ENCODE measurements around the gene POMT1. TPM values are rescaled to one million over a fixed set of nuclear protein-coding genes. Genes with fewer than 3 reads are reported as not detected.
A peak's percentile ranks its signal among the peaks of the same experiment; 100 is the strongest.
"Not testable (repeated sequence)": the region's sequence is repeated elsewhere in the genome, so short reads cannot be mapped to it uniquely, and the experiment has no call there.

POMT1 gene
- total RNA-seq, 1 experiment from 2014 or later: 20.9 TPM

- in situ Hi-C loops (cut with HindIII; ENCODE audit: low pct_unique_long_range_greater_than_20kb, low sequenced_read_pairs): no loop called here
- DNase-seq (ENCODE audit: low read depth, low spot score): peak; percentile 81
These were observed 28.5 kb downstream of the POMT1 start, which contains the start of gene UCK1 for GRCh38 chr9:131530920-131531832. TSS of gene UCK1 (minus strand) at chr9:131531263. CDS start at chr9:131531174, 89 bp downstream.

GRCh38 chr9:131534721-131535237 lies 32.1 kb downstream of the POMT1 start:
- DNase-seq (ENCODE audit: low read depth, low spot score): no peak
- in situ Hi-C loops (cut with HindIII; ENCODE audit: low pct_unique_long_range_greater_than_20kb, low sequenced_read_pairs): no loop called here

- in situ Hi-C loops (cut with HindIII; ENCODE audit: low pct_unique_long_range_greater_than_20kb, low sequenced_read_pairs): no loop called here
- no peak for DNase-seq (ENCODE audit: low read depth, low spot score)
These were observed 35.2 kb downstream of the POMT1 start for GRCh38 chr9:131537946-131538345.

- in situ Hi-C loops (cut with HindIII; ENCODE audit: low pct_unique_long_range_greater_than_20kb, low sequenced_read_pairs): no loop called here
- DNase-seq (ENCODE audit: low read depth, low spot score): no peak
These were observed 36.7 kb downstream of the POMT1 start for GRCh38 chr9:131539223-131539923.

- DNase-seq (ENCODE audit: low read depth, low spot score): no peak
- in situ Hi-C loops (cut with HindIII; ENCODE audit: low pct_unique_long_range_greater_than_20kb, low sequenced_read_pairs): no loop called here
These were observed 40.4 kb downstream of the POMT1 start for GRCh38 chr9:131543141-131543540.

- in situ Hi-C loops (cut with HindIII; ENCODE audit: low pct_unique_long_range_greater_than_20kb, low sequenced_read_pairs): no loop called here
- no peak for DNase-seq (ENCODE audit: low read depth, low spot score)
These were observed 42.5 kb downstream of the POMT1 start, which contains the start of gene PRRT1B for GRCh38 chr9:131545003-131545785. TSS of gene PRRT1B (plus strand) at chr9:131545523. CDS start at chr9:131545616, 93 bp downstream.

- in situ Hi-C loops (cut with HindIII; ENCODE audit: low pct_unique_long_range_greater_than_20kb, low sequenced_read_pairs): no loop called here
These were observed 43.1 kb downstream of the POMT1 start for GRCh38 chr9:131545786-131546335.

GRCh38 chr9:131546336-131547084 lies 43.8 kb downstream of the POMT1 start:
- DNase-seq (ENCODE audit: low read depth, low spot score): no peak
- in situ Hi-C loops (cut with HindIII; ENCODE audit: low pct_unique_long_range_greater_than_20kb, low sequenced_read_pairs): no loop called here

More at GRCh38 chr9:131545786-131546335, 43.1 kb downstream of the POMT1 start:
- no peak for DNase-seq (ENCODE audit: low read depth, low spot score)

- DNase-seq (ENCODE audit: low read depth, low spot score); in situ Hi-C loops (cut with HindIII; ENCODE audit: low pct_unique_long_range_greater_than_20kb, low sequenced_read_pairs): not testable (repeated sequence)
These were observed 46.5 kb downstream of the POMT1 start for GRCh38 chr9:131549186-131549585.

GRCh38 chr9:131550465-131550864 lies 47.7 kb downstream of the POMT1 start:
- in situ Hi-C loops (cut with HindIII; ENCODE audit: low pct_unique_long_range_greater_than_20kb, low sequenced_read_pairs); DNase-seq (ENCODE audit: low read depth, low spot score): not testable (repeated sequence)

- in situ Hi-C loops (cut with HindIII; ENCODE audit: low pct_unique_long_range_greater_than_20kb, low sequenced_read_pairs): no loop called here
- no peak for DNase-seq (ENCODE audit: low read depth, low spot score)
These were observed 49.3 kb downstream of the POMT1 start for GRCh38 chr9:131552030-131552429.

- in situ Hi-C loops (cut with HindIII; ENCODE audit: low pct_unique_long_range_greater_than_20kb, low sequenced_read_pairs): no loop called here
- DNase-seq (ENCODE audit: low read depth, low spot score): no peak
These were observed 51.5 kb downstream of the POMT1 start for GRCh38 chr9:131554087-131554842.

GRCh38 chr9:131554843-131555351 lies 52.2 kb downstream of the POMT1 start:
- in situ Hi-C loops (cut with HindIII; ENCODE audit: low pct_unique_long_range_greater_than_20kb, low sequenced_read_pairs): no loop called here

GRCh38 chr9:131555841-131556673 lies 53.3 kb downstream of the POMT1 start:
- DNase-seq (ENCODE audit: low read depth, low spot score): no peak
- in situ Hi-C loops (cut with HindIII; ENCODE audit: low pct_unique_long_range_greater_than_20kb, low sequenced_read_pairs): no loop called here

More at GRCh38 chr9:131554843-131555351, 52.2 kb downstream of the POMT1 start:
- DNase-seq (ENCODE audit: low read depth, low spot score): no peak
